CD4-positive, alpha-beta memory T cell (primary cell): ENCODE data around the gene NEU1. TPM values are rescaled to one million over a fixed set of nuclear protein-coding genes. Genes with fewer than 3 reads are reported as not detected.

Source experiments
- CTCF ChIA-PET: fragments of 350-600 bp; sonication (Branson Sonifier 250); formaldehyde crosslinking; loops from one replicate; lab custom pipeline; 2021; ENCODE audit warnings: inconsistent platforms; ENCODE audit not compliant: partially characterized antibody; lab: Charles Lee
- POLR2A ChIA-PET: fragments of 350-600 bp; sonication (Branson Sonifier 250); formaldehyde crosslinking; loops from one replicate; lab custom pipeline; 2021; ENCODE audit not compliant: partially characterized antibody; lab: Charles Lee
- DNase-seq, 5 donors: peaks; one replicate each; pipeline versions ENCODE4 v3.0.0 to v3.0.0-alpha.2; 2020 to 2022; ENCODE audit warnings: mixed read lengths in 1 of 5
- H3K27ac ChIP-seq: one replicate; pipeline ENCODE4 v1.7.0; 2013; ENCODE audit warnings: low read depth, low read length
- H3K27me3 ChIP-seq: 2 replicates; pipeline ENCODE4 v1.7.0; 2013; ENCODE audit warnings: mild to moderate bottlenecking, low read length, moderate library complexity; ENCODE audit not compliant: insufficient read depth
- H3K36me3 ChIP-seq: 2 replicates; pipeline ENCODE4 v1.7.0; 2013; ENCODE audit warnings: mild to moderate bottlenecking, low read length, moderate library complexity; ENCODE audit not compliant: insufficient read depth
- H3K4me1 ChIP-seq: 2 replicates; pipeline ENCODE4 v1.7.0; 2013; ENCODE audit warnings: mild to moderate bottlenecking, low read length, moderate library complexity; ENCODE audit not compliant: insufficient read depth
- H3K4me3 ChIP-seq, 2 donors: one replicate each; pipeline ENCODE4 v1.7.0; 2013; ENCODE audit warnings: low read length in 2 of 2, mild to moderate bottlenecking in 1 of 2
- H3K9me3 ChIP-seq, 2 donors: one replicate each; pipeline ENCODE4 v1.7.0; 2013; ENCODE audit warnings: low read length in 2 of 2, control low read depth in 1 of 2; ENCODE audit not compliant: control insufficient read depth in 1 of 2
- H3K27ac Mint-ChIP-seq, 7 donors: one replicate each; pipeline ENCODE4 v1.8.0; 2020 to 2021; ENCODE audit warnings: mixed read lengths in 7 of 7, mild to moderate bottlenecking in 6 of 7, inconsistent platforms in 3 of 7, moderate library complexity in 3 of 7
- H3K27me3 Mint-ChIP-seq, 2 donors: one replicate each; pipeline ENCODE4 v1.8.0; 2020 to 2021; ENCODE audit warnings: mixed read lengths in 2 of 2
- H3K36me3 Mint-ChIP-seq, 2 donors: one replicate each; pipeline ENCODE4 v1.8.0; 2020 to 2021; ENCODE audit warnings: mixed read lengths in 2 of 2, inconsistent platforms in 1 of 2, mild to moderate bottlenecking in 1 of 2
- H3K4me1 Mint-ChIP-seq, 4 donors: one replicate each; pipeline ENCODE4 v1.8.0; 2020 to 2021; ENCODE audit warnings: mixed read lengths in 4 of 4, mild to moderate bottlenecking in 1 of 4
- H3K4me3 Mint-ChIP-seq, 8 donors: one replicate each; pipeline ENCODE4 v1.8.0; 2020 to 2021; ENCODE audit warnings: mixed read lengths in 8 of 8, mild to moderate bottlenecking in 7 of 8, moderate library complexity in 6 of 8, inconsistent platforms in 3 of 8
- H3K9me3 Mint-ChIP-seq, 8 donors: one replicate each; pipeline ENCODE4 v1.8.0; 2020 to 2021; ENCODE audit warnings: mixed read lengths in 8 of 8, mild to moderate bottlenecking in 5 of 8, inconsistent platforms in 3 of 8, moderate library complexity in 1 of 8
- intact Hi-C: fragments of 100-400 bp; cut with micrococcal nuclease; formaldehyde crosslinking; loops from one replicate; pipeline ENCODE4 v1.15.1; 2023
- polyA plus RNA-seq, 2 donors: library from polyadenylated mRNA; unstranded; fragments of 300-500 nt; fragmentation: Illumina TruSeq; gene quantifications; one replicate each; pipeline ENCODE4 v1.2.3, GENCODE V29; 2021
- total RNA-seq, 2 experiments: library from RNA; stranded (reverse); gene quantifications; one replicate each; pipeline ENCODE4 v1.2.3, GENCODE V29; 2021

NEU1 gene
- total and polyA plus RNA-seq, 4 experiments from 2014 or later, result 19.6 to 23.4 (median 21.8) TPM

DNA sequence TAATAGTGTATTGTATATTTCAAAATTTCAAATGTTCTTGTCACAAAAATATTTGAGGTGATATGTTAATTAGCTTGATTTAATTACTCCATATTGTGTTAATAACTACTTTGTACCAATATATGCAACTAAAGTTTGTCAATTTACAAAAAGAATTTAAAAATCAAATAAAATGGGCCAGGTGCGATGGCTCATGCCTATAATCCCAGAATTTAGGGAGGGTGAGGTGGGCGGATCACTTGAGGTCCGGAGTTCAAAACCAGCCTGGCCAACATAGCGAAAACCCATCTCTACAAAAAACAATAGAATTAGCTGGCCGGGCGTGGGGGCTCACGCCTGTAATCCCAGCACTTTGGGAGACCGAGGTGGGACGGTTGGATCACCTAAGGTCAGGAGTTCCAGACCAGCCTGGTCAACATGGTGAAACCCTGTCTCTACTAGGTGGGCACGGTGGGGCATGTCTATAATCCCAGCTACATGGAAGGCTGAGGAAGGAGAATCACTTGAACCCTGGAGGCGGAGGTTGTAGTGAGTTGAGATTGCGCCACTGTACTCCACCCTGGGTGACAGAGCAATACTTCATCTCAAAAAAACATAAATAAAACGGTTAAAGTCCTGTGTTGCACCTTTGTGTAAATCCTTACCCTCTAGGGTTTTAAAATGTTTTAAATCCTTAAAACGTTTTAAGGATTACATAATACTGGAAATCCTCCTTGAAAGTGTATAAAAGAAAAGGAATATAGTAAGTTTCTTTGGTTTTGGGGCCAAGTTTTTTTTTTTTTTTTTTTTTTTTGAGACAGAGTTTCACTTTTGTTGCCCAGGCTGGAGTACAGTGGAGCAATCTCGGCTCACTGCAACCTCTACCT is 31.0 kb downstream of the NEU1 start:
- peaks cover 12 to 50% (median 31%) of the 10 kb centered on the region in 4 donors for H3K4me1 Mint-ChIP-seq
- H3K9me3 Mint-ChIP-seq, result no peaks in the 10 kb centered on the region
- H3K27me3 ChIP-seq, result no peaks in the 10 kb centered on the region
- CTCF ChIA-PET, result interaction anchor here (0.7 to 3.4 kb wide), 22 partner anchors 8 to 285 kb away, joined by 3 to 56 read pairs (median 5); partner anchors contain the start of genes ABHD16A, APOM, ATP6V1G2 and DDAH2
- H3K36me3 ChIP-seq, result no peaks in the 10 kb centered on the region
- peak overlapping the region in 6 of 7 donors; percentile 65 to 94 (median 89) for H3K27ac Mint-ChIP-seq
- POLR2A ChIA-PET, result interaction anchor here (0.8 to 7.2 kb wide), 18 partner anchors 11 to 275 kb away, joined by 3 to 67 read pairs (median 7); partner anchors contain the start of genes ABHD16A, BAG6, CLIC1 and DDAH2
- H3K9me3 ChIP-seq, result no peaks in the 10 kb centered on the region
- no peaks in the 10 kb centered on the region for H3K27me3 Mint-ChIP-seq
- peak overlapping the region; percentile 80 to 100 (median 96) for H3K4me3 Mint-ChIP-seq
- peaks cover 1 to 28% of the 10 kb centered on the region in 2 donors for H3K36me3 Mint-ChIP-seq
- intact Hi-C loops, result loop anchor here (2.0 to 10.0 kb wide), 3 partner anchors 17 to 339 kb away; partner anchors contain the start of genes DXO, HSPA1A and HSPA1L
- no peak for DNase-seq
- H3K4me1 ChIP-seq, result peaks cover 36% of the 10 kb centered on the region
- peak overlapping the region; percentile 40 to 62 for H3K4me3 ChIP-seq
- no peak overlapping the region for H3K27ac ChIP-seq

GRCh38 chr6:31830886-31831335 is 31.7 kb downstream of the NEU1 start:
- Mint-ChIP-seq H3K36me3 (peaks cover 0 to 21% of the 10 kb centered on the region in 2 donors), H3K4me1 (peaks cover 7 to 48% (median 28%) of the 10 kb centered on the region in 4 donors), H3K27ac (peak overlapping the region; percentile 82 to 94 (median 91)), H3K27me3 (no peaks in the 10 kb centered on the region), H3K9me3 (no peaks in the 10 kb centered on the region), H3K4me3 (peak overlapping the region; percentile 80 to 100 (median 96))
- peaks cover 36% of the 10 kb centered on the region for H3K4me1 ChIP-seq
- H3K9me3 ChIP-seq, result no peaks in the 10 kb centered on the region
- intact Hi-C loops, result loop anchor here (1.0 to 10.0 kb wide), 6 partner anchors 16 to 339 kb away; partner anchors contain the start of genes ATP6V1G2, DDAH2, DXO and HSPA1A
- H3K4me3 ChIP-seq, result peak overlapping the region; percentile 40 to 62
- H3K27ac ChIP-seq, result peak overlapping the region; percentile 53
- no peaks in the 10 kb centered on the region for H3K36me3 ChIP-seq
- ChIA-PET POLR2A (interaction anchor here (0.6 to 7.2 kb wide), 23 partner anchors 11 to 274 kb away, joined by 3 to 67 read pairs (median 7); partner anchors contain the start of genes ABHD16A, BAG6, CLIC1 and DDAH2), CTCF (interaction anchor here (0.8 to 3.4 kb wide), 23 partner anchors 8 to 336 kb away, joined by 3 to 56 read pairs (median 6); partner anchors contain the start of genes ABHD16A, APOM, ATP6V1G2 and DDAH2)
- DNase-seq, result no peak
- H3K27me3 ChIP-seq, result no peaks in the 10 kb centered on the region

DNA sequence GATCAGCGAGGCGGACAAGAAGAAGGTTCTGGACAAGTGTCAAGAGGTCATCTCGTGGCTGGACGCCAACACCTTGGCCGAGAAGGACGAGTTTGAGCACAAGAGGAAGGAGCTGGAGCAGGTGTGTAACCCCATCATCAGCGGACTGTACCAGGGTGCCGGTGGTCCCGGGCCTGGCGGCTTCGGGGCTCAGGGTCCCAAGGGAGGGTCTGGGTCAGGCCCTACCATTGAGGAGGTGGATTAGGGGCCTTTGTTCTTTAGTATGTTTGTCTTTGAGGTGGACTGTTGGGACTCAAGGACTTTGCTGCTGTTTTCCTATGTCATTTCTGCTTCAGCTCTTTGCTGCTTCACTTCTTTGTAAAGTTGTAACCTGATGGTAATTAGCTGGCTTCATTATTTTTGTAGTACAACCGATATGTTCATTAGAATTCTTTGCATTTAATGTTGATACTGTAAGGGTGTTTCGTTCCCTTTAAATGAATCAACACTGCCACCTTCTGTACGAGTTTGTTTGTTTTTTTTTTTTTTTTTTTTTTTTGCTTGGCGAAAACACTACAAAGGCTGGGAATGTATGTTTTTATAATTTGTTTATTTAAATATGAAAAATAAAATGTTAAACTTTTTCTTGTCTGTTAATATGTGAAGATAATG is 32.9 kb downstream of the NEU1 start:
- Histone ChIP-seq H3K4me3 (peak overlapping the region; percentile 40 to 62), H3K27ac (peak overlapping the region; percentile 53), H3K9me3 (no peaks in the 10 kb centered on the region), H3K4me1 (peaks cover 39% of the 10 kb centered on the region), H3K36me3 (no peaks in the 10 kb centered on the region), H3K27me3 (no peaks in the 10 kb centered on the region)
- no peaks in the 10 kb centered on the region for H3K9me3 Mint-ChIP-seq
- H3K27me3 Mint-ChIP-seq, result no peaks in the 10 kb centered on the region
- peak overlapping the region; percentile 82 to 95 (median 91) for H3K27ac Mint-ChIP-seq
- peak overlapping the region; percentile 80 to 100 (median 96) for H3K4me3 Mint-ChIP-seq
- intact Hi-C loops, result loop anchor here (1.0 to 10.0 kb wide), 6 partner anchors 15 to 337 kb away; partner anchors contain the start of genes ATP6V1G2, DDAH2, DXO and HSPA1A
- ChIA-PET CTCF (interaction anchor here (0.7 to 3.4 kb wide), 32 partner anchors 9 to 335 kb away, joined by 3 to 56 read pairs (median 6); partner anchors contain the start of genes ABHD16A, ATP6V1G2, CSNK2B and DDAH2), POLR2A (interaction anchor here (1.0 to 7.2 kb wide), 24 partner anchors 9 to 1142 kb away, joined by 3 to 67 read pairs (median 8); partner anchors contain the start of genes ABHD16A, BAG6, C6orf47 and DDAH2)
- H3K36me3 Mint-ChIP-seq, result peaks cover 0 to 14% of the 10 kb centered on the region in 2 donors
- H3K4me1 Mint-ChIP-seq, result peaks cover 12 to 49% (median 32%) of the 10 kb centered on the region in 4 donors
- peak in 4 of 5 donors; percentile 55 to 65 (median 60) for DNase-seq

DNA sequence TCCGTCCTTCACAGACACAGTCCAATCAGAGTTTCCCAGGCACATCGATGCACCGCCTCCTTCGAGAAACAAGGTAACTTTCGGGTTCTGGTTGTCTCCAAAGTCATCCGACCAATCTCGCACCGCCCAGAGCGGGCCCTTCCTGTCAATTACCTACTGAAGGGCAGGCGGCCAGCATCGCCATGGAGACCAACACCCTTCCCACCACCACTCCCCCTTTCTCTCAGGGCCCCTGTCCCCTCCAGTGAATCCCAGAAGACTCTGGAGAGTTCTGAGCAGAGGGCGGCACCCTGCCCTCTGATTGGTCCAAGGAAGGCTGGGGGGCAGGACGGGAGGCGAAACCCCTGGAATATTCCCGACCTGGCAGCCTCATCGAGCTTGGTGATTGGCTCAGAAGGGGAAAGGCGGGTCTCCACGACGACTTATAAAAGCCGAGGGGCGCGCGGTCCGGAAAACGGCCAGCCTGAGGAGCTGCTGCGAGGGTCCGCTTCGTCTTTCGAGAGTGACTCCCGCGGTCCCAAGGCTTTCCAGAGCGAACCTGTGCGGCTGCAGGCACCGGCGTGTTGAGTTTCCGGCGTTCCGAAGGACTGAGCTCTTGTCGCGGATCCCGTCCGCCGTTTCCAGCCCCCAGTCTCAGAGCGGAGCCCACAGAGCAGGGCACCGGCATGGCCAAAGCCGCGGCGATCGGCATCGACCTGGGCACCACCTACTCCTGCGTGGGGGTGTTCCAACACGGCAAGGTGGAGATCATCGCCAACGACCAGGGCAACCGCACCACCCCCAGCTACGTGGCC is 35.1 kb downstream of the NEU1 start, which contains the start of gene HSPA1B:
Gene HSPA1B (plus strand): TSS at position 453 of the 794 bp plus-strand sequence. CDS start 213 bp downstream, at position 666.
- POLR2A ChIA-PET, result interaction anchor here (0.6 to 3.5 kb wide), 36 partner anchors 9 to 368 kb away, joined by 3 to 81 read pairs (median 6); partner anchors contain the start of genes ABHD16A, BAG6, C6orf47 and CLIC1
- CTCF ChIA-PET, result interaction anchor here (0.6 to 2.6 kb wide), 19 partner anchors 10 to 279 kb away, joined by 3 to 15 read pairs (median 6); partner anchors contain the start of genes ABHD16A, BAG6, HSPA1A and HSPA1L
- DNase-seq, result peak; percentile 86 to 89 (median 87)
- Histone ChIP-seq H3K9me3 (no peaks in the 10 kb centered on the region), H3K4me3 (peak within 1 kb of the TSS; percentile 67 to 90), H3K36me3 (no peaks in the 10 kb centered on the region), H3K27ac (peak within 1 kb of the TSS; percentile 83), H3K27me3 (no peaks in the 10 kb centered on the region), H3K4me1 (peaks cover 45% of the 10 kb centered on the region)
- Mint-ChIP-seq H3K27ac (peak within 1 kb of the TSS; percentile 93 to 99 (median 96)), H3K9me3 (no peaks in the 10 kb centered on the region), H3K4me3 (peak within 1 kb of the TSS; percentile 88 to 98 (median 95)), H3K4me1 (peaks cover 18 to 55% (median 37%) of the 10 kb centered on the region in 4 donors), H3K36me3 (peaks cover 0 to 9% of the 10 kb centered on the region in 2 donors), H3K27me3 (no peaks in the 10 kb centered on the region)
- intact Hi-C loops, result loop anchor here (1.0 kb wide), 1 partner anchor 32 kb away; the partner anchor contains the start of gene VARS1

DNA sequence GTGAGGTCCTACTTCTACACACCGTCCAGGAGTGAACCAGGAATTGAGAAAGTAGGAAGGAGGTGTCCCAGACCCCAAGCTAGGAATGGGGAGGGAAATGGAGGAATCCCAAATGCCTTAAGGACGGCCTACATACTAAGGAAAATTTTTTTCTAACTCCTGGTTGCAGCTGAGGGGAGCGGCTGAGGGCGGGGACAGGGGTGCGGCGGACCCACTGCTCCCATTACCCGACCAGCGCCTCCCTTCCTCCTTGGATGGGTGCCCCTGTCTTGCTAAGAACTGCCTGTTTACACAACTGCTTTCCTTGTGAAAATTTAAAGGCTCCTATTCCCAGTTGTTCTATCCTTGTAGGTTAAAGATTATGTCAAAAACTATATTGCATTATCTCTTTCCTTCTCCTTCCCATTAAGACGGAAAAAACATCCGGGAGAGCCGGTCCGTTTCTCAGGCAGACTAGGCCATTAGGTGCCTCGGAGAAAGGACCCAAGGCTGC is 35.8 kb downstream of the NEU1 start:
- peak overlapping the region; percentile 67 to 90 for H3K4me3 ChIP-seq
- no peaks in the 10 kb centered on the region for H3K36me3 ChIP-seq
- Mint-ChIP-seq H3K4me3 (peak overlapping the region; percentile 88 to 98 (median 95)), H3K4me1 (peaks cover 23 to 62% (median 41%) of the 10 kb centered on the region in 4 donors), H3K36me3 (peaks cover 0 to 14% of the 10 kb centered on the region in 2 donors), H3K27ac (peak overlapping the region; percentile 93 to 99 (median 96)), H3K9me3 (no peaks in the 10 kb centered on the region), H3K27me3 (no peaks in the 10 kb centered on the region)
- DNase-seq, result peak in 1 of 5 donors; percentile 62
- H3K4me1 ChIP-seq, result peaks cover 49% of the 10 kb centered on the region
- no peaks in the 10 kb centered on the region for H3K27me3 ChIP-seq
- POLR2A ChIA-PET, result interaction anchor here (0.7 to 3.5 kb wide), 35 partner anchors 9 to 369 kb away, joined by 3 to 81 read pairs (median 6); partner anchors contain the start of genes ABHD16A, BAG6, C6orf47 and CLIC1
- no peaks in the 10 kb centered on the region for H3K9me3 ChIP-seq
- CTCF ChIA-PET, result interaction anchor here (0.8 to 2.6 kb wide), 20 partner anchors 9 to 276 kb away, joined by 3 to 15 read pairs (median 6); partner anchors contain the start of genes ABHD16A, BAG6, DDAH2 and HSPA1A
- intact Hi-C loops, result loop anchor here (1.0 kb wide), 1 partner anchor 32 kb away; the partner anchor contains the start of gene VARS1
- peak overlapping the region; percentile 83 for H3K27ac ChIP-seq
